Ishikawa (cell line): Measurements from ENCODE around the gene DHPS.

Source experiments
- CEBPB ChIP-seq: IDR thresholded peaks from 2 replicates; pipeline ENCODE4 v1.6.1; 2012
- CREB1 ChIP-seq: IDR thresholded peaks from 2 replicates; pipeline ENCODE4 v1.6.1; 2012; ENCODE audit warnings: low read depth
- EGR1 ChIP-seq: IDR thresholded peaks from 2 replicates; pipeline ENCODE4 v1.6.1; 2012
- EP300 ChIP-seq: IDR thresholded peaks from 2 replicates; pipeline ENCODE4 v1.6.1; 2012; ENCODE audit warnings: borderline replicate concordance
- FOXM1 ChIP-seq: IDR thresholded peaks from 2 replicates; pipeline ENCODE4 v1.6.1; 2012; ENCODE audit warnings: low read depth, borderline replicate concordance
- NFIC ChIP-seq: IDR thresholded peaks from 2 replicates; pipeline ENCODE4 v1.6.1; 2012
- RAD21 ChIP-seq: IDR thresholded peaks from 2 replicates; pipeline ENCODE4 v1.6.1; 2012; ENCODE audit warnings: low read depth
- TAF1 ChIP-seq: IDR thresholded peaks from 2 replicates; pipeline ENCODE4 v1.6.1; 2012; ENCODE audit warnings: low read depth, mild to moderate bottlenecking
- TCF12 ChIP-seq: IDR thresholded peaks from 2 replicates; pipeline ENCODE4 v1.6.1; 2012; ENCODE audit warnings: low read depth
- TEAD4 ChIP-seq: IDR thresholded peaks from 2 replicates; pipeline ENCODE4 v1.6.1; 2012
- YY1 ChIP-seq: IDR thresholded peaks from 2 replicates; pipeline ENCODE4 v1.6.1; 2012; ENCODE audit warnings: low read depth
- ZBTB7A ChIP-seq: IDR thresholded peaks from 2 replicates; pipeline ENCODE4 v1.6.1; 2012; ENCODE audit warnings: low read depth
- TF ChIP-seq, protein P1 (sequence below): IDR thresholded peaks from 2 replicates; pipeline ENCODE4 v1.6.1; 2012
- TF ChIP-seq, protein P2 (sequence below): IDR thresholded peaks from 2 replicates; pipeline ENCODE4 v1.6.1; 2012; ENCODE audit warnings: low read depth, mild to moderate bottlenecking
- TF ChIP-seq, protein P3 (sequence below): IDR thresholded peaks from 2 replicates; pipeline ENCODE4 v1.6.1; 2012

The DHPS gene

DNA sequence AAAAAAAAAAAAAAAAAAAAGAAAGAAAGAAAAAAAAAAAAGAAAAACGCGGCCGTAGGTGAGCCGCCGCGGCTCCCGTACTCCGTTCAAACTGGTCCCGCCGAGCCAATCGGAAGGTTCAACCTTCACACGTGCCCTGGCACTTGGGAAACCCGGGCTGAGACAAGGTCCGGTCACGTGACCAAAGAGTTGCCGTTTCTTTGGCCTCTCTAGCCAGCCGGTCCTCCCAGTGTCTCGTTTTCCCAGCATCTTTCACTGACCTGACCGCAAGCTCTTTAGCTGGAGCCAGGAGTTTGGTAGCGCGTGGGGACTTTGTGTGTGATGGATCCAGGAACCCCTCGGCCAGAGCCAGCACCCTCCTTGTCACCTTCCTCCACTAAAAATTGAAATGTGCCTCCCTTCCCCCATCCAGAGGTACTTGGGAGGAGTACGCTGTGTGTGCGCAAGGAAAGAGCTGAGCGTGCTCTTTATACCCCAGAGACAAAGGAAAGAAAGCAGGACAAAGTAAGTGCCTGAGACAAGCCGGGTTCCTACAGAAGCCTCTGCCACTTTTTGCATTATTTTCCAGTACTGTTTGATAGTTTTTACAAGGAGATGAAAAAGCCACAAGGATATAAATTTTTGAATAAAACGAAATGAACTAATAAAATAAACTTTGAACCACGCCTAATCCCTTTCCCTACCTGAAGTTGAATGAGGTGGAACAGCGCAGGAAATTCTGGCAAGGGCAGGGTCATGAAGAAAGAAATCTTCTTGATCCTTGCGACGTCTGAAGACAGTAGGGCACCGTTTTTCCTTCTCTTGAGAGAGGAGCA is 41.1 kb upstream of the DHPS start:
- TF ChIP-seq NFIC, result peak; percentile 32; the same call in 1 of the 2 replicates
- TF ChIP-seq, protein P1, sequence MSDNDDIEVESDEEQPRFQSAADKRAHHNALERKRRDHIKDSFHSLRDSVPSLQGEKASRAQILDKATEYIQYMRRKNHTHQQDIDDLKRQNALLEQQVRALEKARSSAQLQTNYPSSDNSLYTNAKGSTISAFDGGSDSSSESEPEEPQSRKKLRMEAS, result peak; percentile 97
- TF ChIP-seq TCF12, result peak; percentile 56
- no peak for TF ChIP-seq RAD21
- TF ChIP-seq EP300, result peak; percentile 31; the same call in 1 of the 2 replicates
- TF ChIP-seq, protein P2, sequence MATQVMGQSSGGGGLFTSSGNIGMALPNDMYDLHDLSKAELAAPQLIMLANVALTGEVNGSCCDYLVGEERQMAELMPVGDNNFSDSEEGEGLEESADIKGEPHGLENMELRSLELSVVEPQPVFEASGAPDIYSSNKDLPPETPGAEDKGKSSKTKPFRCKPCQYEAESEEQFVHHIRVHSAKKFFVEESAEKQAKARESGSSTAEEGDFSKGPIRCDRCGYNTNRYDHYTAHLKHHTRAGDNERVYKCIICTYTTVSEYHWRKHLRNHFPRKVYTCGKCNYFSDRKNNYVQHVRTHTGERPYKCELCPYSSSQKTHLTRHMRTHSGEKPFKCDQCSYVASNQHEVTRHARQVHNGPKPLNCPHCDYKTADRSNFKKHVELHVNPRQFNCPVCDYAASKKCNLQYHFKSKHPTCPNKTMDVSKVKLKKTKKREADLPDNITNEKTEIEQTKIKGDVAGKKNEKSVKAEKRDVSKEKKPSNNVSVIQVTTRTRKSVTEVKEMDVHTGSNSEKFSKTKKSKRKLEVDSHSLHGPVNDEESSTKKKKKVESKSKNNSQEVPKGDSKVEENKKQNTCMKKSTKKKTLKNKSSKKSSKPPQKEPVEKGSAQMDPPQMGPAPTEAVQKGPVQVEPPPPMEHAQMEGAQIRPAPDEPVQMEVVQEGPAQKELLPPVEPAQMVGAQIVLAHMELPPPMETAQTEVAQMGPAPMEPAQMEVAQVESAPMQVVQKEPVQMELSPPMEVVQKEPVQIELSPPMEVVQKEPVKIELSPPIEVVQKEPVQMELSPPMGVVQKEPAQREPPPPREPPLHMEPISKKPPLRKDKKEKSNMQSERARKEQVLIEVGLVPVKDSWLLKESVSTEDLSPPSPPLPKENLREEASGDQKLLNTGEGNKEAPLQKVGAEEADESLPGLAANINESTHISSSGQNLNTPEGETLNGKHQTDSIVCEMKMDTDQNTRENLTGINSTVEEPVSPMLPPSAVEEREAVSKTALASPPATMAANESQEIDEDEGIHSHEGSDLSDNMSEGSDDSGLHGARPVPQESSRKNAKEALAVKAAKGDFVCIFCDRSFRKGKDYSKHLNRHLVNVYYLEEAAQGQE, result no peak
- TF ChIP-seq, protein P3, sequence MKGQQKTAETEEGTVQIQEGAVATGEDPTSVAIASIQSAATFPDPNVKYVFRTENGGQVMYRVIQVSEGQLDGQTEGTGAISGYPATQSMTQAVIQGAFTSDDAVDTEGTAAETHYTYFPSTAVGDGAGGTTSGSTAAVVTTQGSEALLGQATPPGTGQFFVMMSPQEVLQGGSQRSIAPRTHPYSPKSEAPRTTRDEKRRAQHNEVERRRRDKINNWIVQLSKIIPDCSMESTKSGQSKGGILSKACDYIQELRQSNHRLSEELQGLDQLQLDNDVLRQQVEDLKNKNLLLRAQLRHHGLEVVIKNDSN, result peak; percentile 99
- TF ChIP-seq TAF1, result peak; percentile 58
- peak; percentile 75 for TF ChIP-seq FOXM1
- TF ChIP-seq YY1, result 0 out of 2 replicates have a peak, but pooled peaks have one; percentile 34
- TF ChIP-seq TEAD4, result 0 out of 2 replicates have a peak, but pooled peaks have one; percentile 22
- peak; percentile 60; the same call in 1 of the 2 replicates for TF ChIP-seq CEBPB
- no peak for TF ChIP-seq EGR1
- TF ChIP-seq CREB1, result peak; percentile 62; the same call in 1 of the 2 replicates

DNA sequence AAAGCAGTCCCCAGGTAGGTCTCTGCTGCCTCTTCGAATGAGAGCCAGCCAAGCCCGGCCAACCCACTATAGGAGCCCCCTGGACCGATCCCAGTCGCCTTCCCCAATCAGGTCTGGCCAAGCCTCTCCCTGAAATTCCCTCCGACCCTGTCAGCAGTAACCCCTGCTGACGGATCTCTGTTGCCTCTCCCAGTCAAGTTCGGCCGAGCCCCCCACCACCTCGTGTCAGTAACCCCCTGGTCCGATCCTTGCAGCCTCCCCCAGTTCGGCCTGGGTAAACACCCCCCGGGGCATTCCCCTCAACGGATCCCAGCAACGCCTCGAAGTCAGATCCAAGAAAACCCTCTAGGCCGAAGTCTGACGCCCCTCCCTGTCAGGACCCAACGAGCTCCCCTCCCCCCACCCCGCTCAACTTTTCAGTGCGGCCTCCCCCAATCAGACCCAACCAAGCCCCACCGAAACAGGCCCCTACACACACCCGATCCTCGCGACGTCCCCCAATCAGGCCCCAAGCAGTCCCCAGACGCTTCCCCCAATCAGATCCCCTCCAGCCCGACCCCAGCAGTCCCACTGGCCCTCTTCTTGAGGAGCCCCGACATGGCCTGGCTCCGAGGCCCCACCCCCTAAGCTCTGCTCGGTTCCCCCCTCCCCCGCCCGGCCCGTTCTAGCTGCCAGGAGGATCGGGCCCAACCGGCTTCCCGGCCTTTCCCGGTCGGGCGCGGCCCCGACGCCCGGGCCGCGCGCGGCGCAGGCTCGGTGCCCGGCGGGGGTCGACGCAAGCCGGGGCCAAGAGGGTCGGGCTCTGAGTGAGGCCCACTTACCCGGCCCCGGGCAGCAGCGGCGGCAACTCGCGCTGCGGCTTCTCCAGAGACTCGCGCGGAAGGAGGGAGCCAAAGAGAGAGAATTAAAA is 40.2 kb upstream of the DHPS start:
- no peak for TF ChIP-seq ZBTB7A
- TF ChIP-seq FOXM1, result no peak
- no peak for TF ChIP-seq TEAD4
- TF ChIP-seq, protein P2, result no peak
- TF ChIP-seq TAF1, result no peak
- TF ChIP-seq NFIC, result no peak
- TF ChIP-seq, protein P3, result no peak
- no peak for TF ChIP-seq CEBPB
- no peak for TF ChIP-seq EP300
- no peak for TF ChIP-seq EGR1
- TF ChIP-seq YY1, result no peak
- TF ChIP-seq, protein P1, result no peak

DNA sequence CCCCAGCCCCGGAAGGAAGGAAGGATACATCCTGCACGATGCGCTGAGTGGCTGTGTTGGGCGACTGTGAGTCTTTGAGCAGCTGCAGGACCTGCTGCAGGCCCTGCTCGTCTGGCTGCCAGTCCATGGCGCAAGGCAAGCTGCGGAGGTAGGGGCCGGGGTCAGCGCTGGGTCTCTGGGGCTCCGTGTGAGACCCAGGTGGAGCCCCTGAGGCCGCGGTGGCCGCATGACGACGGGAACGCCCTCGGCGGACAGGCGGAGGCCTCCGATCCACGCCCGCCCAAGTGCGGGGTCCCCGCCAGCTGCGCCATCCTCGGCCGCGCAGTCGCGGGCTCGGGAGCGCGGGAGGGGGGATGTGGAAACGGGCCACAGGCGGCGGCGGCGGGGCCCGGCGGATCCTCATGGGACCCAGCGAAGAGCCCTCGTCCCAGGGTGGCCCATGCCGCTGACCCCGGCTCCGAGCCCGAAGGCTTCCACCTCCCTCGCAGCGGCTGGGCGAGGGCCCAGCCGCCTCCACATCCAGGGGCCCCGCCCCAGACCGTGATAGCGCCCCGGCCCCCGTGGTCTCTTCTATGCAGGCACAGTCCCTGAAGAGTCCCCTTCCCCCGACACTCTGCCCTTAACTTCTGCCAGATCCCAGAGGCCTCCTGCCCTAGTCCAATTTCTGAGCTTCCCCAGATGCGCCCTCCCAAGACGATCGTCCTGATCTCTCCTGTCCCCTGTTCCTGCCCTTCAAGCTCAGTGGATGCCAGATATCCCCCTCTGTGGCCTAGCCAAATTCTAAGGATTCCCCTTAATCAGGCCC is 39.4 kb upstream of the DHPS start:
- TF ChIP-seq TEAD4, result no peak
- no peak for TF ChIP-seq RAD21
- no peak for TF ChIP-seq EP300
- TF ChIP-seq TAF1, result no peak
- no peak for TF ChIP-seq TCF12
- TF ChIP-seq CREB1, result no peak
- TF ChIP-seq, protein P3, result no peak
- TF ChIP-seq, protein P1, result no peak
- no peak for TF ChIP-seq ZBTB7A
- no peak for TF ChIP-seq FOXM1
- no peak for TF ChIP-seq CEBPB
- TF ChIP-seq, protein P2, result no peak
- no peak for TF ChIP-seq EGR1
- TF ChIP-seq YY1, result no peak
- no peak for TF ChIP-seq NFIC
